AG04449 (cell line): ENCODE results near the gene SCYGR6.
"Not testable (repeated sequence)": the region's sequence is repeated elsewhere in the genome, so short reads cannot be mapped to it uniquely, and the experiment has no call there.

ENCODE experiments used
- CTCF ChIA-PET: fragments of 350-600 bp; formaldehyde crosslinking; extraction: SDS; loops from one replicate; lab custom pipeline; 2021; ENCODE audit warnings: antibody characterized with exemption; lab: Yijun Ruan, JAX
- POLR2A ChIA-PET: fragments of 400-600, 350-600 bp; formaldehyde crosslinking; extraction: SDS; loops from one replicate; lab custom pipeline; 2020; ENCODE audit warnings: antibody characterized with exemption, inconsistent platforms; lab: Yijun Ruan, JAX
- DNase-seq: peaks from one replicate; pipeline ENCODE4 v3.0.0-alpha.2; 2010; ENCODE audit warnings: low read depth, low spot score
- H3K4me3 ChIP-seq: 2 replicates; pipeline ENCODE4 v1.5.1; 2011; ENCODE audit warnings: low read depth, mild to moderate bottlenecking, control low read depth, low read length
- TF ChIP-seq, protein P1 (sequence below): IDR thresholded peaks from one replicate; pipeline ENCODE4 v1.5.1; 2011; ENCODE audit warnings: mild to moderate bottlenecking, moderate library complexity, low read length, control low read depth, inconsistent platforms; ENCODE audit not compliant: insufficient read depth; ENCODE audit errors: missing control alignments

The SCYGR6 gene

GRCh38 chr2:227765788-227766372 lies 41.3 kb upstream of the SCYGR6 start:
- TF ChIP-seq, protein P1, sequence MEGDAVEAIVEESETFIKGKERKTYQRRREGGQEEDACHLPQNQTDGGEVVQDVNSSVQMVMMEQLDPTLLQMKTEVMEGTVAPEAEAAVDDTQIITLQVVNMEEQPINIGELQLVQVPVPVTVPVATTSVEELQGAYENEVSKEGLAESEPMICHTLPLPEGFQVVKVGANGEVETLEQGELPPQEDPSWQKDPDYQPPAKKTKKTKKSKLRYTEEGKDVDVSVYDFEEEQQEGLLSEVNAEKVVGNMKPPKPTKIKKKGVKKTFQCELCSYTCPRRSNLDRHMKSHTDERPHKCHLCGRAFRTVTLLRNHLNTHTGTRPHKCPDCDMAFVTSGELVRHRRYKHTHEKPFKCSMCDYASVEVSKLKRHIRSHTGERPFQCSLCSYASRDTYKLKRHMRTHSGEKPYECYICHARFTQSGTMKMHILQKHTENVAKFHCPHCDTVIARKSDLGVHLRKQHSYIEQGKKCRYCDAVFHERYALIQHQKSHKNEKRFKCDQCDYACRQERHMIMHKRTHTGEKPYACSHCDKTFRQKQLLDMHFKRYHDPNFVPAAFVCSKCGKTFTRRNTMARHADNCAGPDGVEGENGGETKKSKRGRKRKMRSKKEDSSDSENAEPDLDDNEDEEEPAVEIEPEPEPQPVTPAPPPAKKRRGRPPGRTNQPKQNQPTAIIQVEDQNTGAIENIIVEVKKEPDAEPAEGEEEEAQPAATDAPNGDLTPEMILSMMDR = no peak
- CTCF ChIA-PET = interaction anchor here (0.6 to 5.1 kb wide), 59 partner anchors 8 to 651 kb away, joined by 3 to 103 read pairs (median 4); partner anchors contain the start of gene SCYGR5
- POLR2A ChIA-PET = interaction anchor here (0.5 kb wide), 1 partner anchor 360 kb away, joined by 3 read pairs; no protein-coding TSS in a partner anchor
- no peak for DNase-seq
- H3K4me3 ChIP-seq = no peak overlapping the region

GRCh38 chr2:227761740-227762476 lies 37.4 kb upstream of the SCYGR6 start:
- TF ChIP-seq, protein P1 = no peak
- DNase-seq = peak; percentile 16
- ChIA-PET POLR2A (no interaction called here), CTCF (interaction anchor here (1.2 to 1.9 kb wide), 3 partner anchors 9 to 356 kb away, joined by 3 to 9 read pairs (median 5); no protein-coding TSS in a partner anchor)
- H3K4me3 ChIP-seq = no peak overlapping the region

DNA sequence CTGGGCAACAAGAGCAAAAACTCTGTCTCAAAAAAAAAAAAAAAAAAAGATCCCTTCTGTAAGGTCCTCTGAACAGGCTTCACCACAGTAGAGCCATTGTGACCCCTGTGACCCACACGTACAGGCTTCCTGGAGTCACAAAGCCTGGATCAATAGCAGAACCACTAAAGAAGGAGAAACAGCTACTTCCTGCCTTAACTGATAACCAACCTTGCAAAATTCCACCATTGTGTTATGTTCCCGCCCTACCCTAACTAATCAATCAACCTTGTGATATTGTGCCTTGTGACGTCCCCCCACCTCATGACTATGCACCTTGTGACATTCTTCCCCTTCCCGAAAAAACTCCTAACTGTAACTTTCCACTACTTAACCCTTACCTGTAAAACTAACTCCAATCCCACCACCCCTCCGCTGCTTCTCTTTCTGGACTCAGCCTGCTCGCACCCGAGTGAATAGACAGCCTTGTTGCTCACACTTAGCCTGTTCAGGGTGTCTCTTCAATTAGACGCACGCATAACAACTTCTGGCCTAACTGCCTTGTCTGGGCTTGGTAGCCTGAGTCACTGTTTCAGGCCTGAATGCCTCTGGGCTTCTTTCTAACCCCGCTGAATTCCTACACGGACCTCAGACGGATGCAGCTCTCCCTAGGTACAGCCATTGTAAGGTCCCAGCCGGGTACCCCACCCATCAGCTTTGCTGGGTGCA lies 35.0 kb upstream of the SCYGR6 start:
- POLR2A ChIA-PET = no interaction called here
- DNase-seq = no peak
- TF ChIP-seq, protein P1 = no peak
- CTCF ChIA-PET = no interaction called here
- H3K4me3 ChIP-seq = no peak overlapping the region

DNA sequence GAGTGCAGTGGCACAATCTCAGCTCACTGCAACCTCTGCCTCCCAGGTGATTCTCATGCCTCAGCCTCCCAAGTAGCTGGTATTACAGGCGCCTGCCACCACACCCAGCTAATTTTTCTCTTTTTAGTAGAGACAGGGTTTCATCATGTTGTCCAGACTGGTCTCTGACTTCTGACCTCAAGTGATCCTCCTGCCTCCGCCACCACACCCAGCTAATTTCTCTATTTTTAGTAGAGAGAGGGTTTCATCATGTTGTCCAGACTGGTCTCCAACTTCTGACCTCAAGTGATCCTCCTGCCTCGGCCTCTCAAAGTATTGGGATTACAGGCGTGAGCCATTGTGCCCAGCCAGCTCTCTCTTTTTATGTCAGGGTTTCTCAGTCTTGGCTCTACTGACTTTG lies 31.7 kb upstream of the SCYGR6 start:
- H3K4me3 ChIP-seq, POLR2A ChIA-PET, DNase-seq: not testable (repeated sequence)
- CTCF ChIA-PET = interaction anchor here (1.7 to 1.9 kb wide), 2 partner anchors 9 to 17 kb away, joined by 9 read pairs; no protein-coding TSS in a partner anchor

- TF ChIP-seq, protein P1 = peak; percentile 11
- CTCF ChIA-PET = no interaction called here
- no peak overlapping the region for H3K4me3 ChIP-seq
- POLR2A ChIA-PET = no interaction called here
- DNase-seq = no peak
These were observed 23.5 kb upstream of the SCYGR6 start for GRCh38 chr2:227748079-227748478.

DNA sequence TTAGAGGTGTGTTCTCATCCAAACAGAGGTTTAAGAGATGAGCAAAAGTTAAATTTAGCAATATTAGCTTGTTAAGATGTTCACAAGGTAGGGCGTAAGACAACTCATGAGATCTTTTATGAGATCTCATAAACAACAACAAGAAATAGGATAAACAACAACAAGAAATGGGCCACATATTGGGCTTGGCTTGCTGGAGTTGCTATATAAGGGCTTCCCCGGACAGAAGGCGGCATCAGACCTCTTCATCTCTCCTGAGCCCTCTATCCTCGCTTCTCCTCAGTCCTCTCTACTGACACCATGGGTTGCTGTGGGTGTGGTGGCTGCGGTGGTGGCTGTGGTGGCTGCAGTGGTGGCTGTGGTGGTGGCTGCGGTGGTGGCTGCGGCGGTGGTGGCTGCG lies 21.0 kb upstream of the SCYGR6 start, which contains the start of gene SCYGR8:
Gene SCYGR8 (plus strand): TSS at position 301 of the 400 bp plus-strand sequence. CDS start 0 bp downstream, at position 301.
- CTCF ChIA-PET = no interaction called here
- no peak for DNase-seq
- no peak within 1 kb of the TSS for H3K4me3 ChIP-seq
- TF ChIP-seq, protein P1 = no peak
- POLR2A ChIA-PET = no interaction called here

GRCh38 chr2:227740705-227741104 lies 16.1 kb upstream of the SCYGR6 start:
- POLR2A ChIA-PET, DNase-seq, CTCF ChIA-PET, H3K4me3 ChIP-seq: not testable (repeated sequence)
